NT2/D1 (cell line): Measurements from ENCODE around the gene MYO1C.

ENCODE experiments used
- SUZ12 ChIP-seq: IDR thresholded peaks from 2 replicates; pipeline ENCODE4 v1.6.1; 2011; ENCODE audit not compliant: insufficient read length, insufficient read depth; ENCODE audit errors: extremely low read depth
- YY1 ChIP-seq: IDR thresholded peaks from 2 replicates; pipeline ENCODE4 v1.6.1; 2011; ENCODE audit not compliant: insufficient read length, insufficient read depth

DNA sequence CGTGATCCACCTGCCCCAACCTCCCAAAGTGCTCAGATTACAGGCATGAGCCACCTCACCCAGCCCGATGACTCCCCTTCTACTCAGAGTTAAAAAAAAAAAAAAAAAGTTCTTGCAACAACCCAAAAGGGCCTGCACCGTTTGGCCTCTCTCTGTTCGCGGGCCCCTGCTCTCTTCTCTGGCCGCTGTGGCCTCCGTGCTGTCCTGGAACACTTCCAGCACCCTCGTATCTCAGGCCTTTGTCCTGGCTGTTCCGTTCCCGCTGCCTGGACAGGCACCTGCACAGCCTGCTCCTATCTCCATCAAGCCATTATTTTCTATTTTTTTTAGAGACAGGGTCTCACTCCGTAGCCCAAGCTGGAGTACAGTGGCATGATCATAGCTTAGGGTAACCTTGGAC is 10.8 kb downstream of the MYO1C start:
- TF ChIP-seq YY1 (no peak), SUZ12 (no peak)
